SU-DHL-6 (cell line): Measurements from ENCODE around the gene PSAPL1.
"Not testable (repeated sequence)": the region's sequence is repeated elsewhere in the genome, so short reads cannot be mapped to it uniquely, and the experiment has no call there.

Experiments used
- H2AFZ ChIP-seq: fragments of 200-600 bp; sonication (generic); 2 replicates; pipeline ENCODE4 v1.6.1; 2014; ENCODE audit warnings: low read depth, mild to moderate bottlenecking, moderate library complexity, mixed read lengths, antibody characterized with exemption, low read length; ENCODE audit not compliant: severe bottlenecking
- H3F3A ChIP-seq: fragments of 200-600 bp; shearing (Covaris generic); 2 replicates; pipeline ENCODE4 v1.6.0; 2016; ENCODE audit warnings: antibody characterized with exemption, mild to moderate bottlenecking; ENCODE audit not compliant: insufficient read depth
- H3K27ac ChIP-seq: fragments of 200-600 bp; sonication (generic); 2 replicates; pipeline ENCODE4 v1.5.1; 2016; ENCODE audit warnings: low read depth, mild to moderate bottlenecking, low read length, moderate library complexity, mixed read lengths
- H3K27me3 ChIP-seq: fragments of 200-600 bp; sonication (generic), shearing (Covaris generic); 2 replicates; pipeline ENCODE4 v1.6.0; 2014; ENCODE audit warnings: mild to moderate bottlenecking, low read length
- H3K36me3 ChIP-seq: fragments of 200-600 bp; sonication (generic); 2 replicates; pipeline ENCODE4 v1.6.1; 2014; ENCODE audit warnings: mild to moderate bottlenecking, low read length, mixed read lengths
- H3K4me2 ChIP-seq: fragments of 300-600, 200-600 bp; shearing (Covaris generic), sonication (generic); 2 replicates; pipeline ENCODE4 v1.6.0; 2014; ENCODE audit warnings: low read length, low read depth, mild to moderate bottlenecking; ENCODE audit not compliant: poor library complexity, severe bottlenecking
- H3K4me3 ChIP-seq: fragments of 200-600 bp; sonication (generic); 2 replicates; pipeline ENCODE4 v1.5.1; 2014; ENCODE audit warnings: antibody characterized with exemption, low read length, mild to moderate bottlenecking, mixed read lengths; ENCODE audit not compliant: insufficient read depth, poor library complexity, severe bottlenecking
- H3K79me2 ChIP-seq: fragments of 200-600 bp; sonication (generic); 2 replicates; pipeline ENCODE4 v1.6.1; 2014; ENCODE audit warnings: mild to moderate bottlenecking, low read length, moderate library complexity; ENCODE audit not compliant: insufficient read depth
- H3K9ac ChIP-seq: fragments of 200-600 bp; sonication (generic); 2 replicates; pipeline ENCODE4 v1.7.0; 2014; ENCODE audit warnings: mild to moderate bottlenecking, low read length
- H3K9me2 ChIP-seq: fragments of 200-600 bp; sonication (generic); replicated peaks from 2 replicates; pipeline ENCODE4 v1.6.1; 2014; ENCODE audit warnings: low read length; ENCODE audit not compliant: insufficient read depth
- H3K9me3 ChIP-seq: fragments of 200-600 bp; sonication (generic); 2 replicates; pipeline ENCODE4 v1.6.1; 2014; ENCODE audit warnings: low read length, mixed read lengths; ENCODE audit not compliant: insufficient read depth
- H4K20me1 ChIP-seq: fragments of 200-600 bp; sonication (generic); 2 replicates; pipeline ENCODE4 v1.6.1; 2014; ENCODE audit warnings: low read depth, mild to moderate bottlenecking, antibody characterized with exemption, low read length, moderate library complexity, mixed read lengths
- EZH2phosphoT487 ChIP-seq: fragments of 200-600 bp; sonication (generic), shearing (Covaris generic); conservative IDR thresholded peaks from 2 replicates; pipeline ENCODE4 v1.6.1; 2018; ENCODE audit warnings: mild to moderate bottlenecking, antibody characterized with exemption, low read length, moderate library complexity, mixed read lengths
- TF ChIP-seq, protein P1 (sequence below): fragments of 200-600 bp; sonication (generic); IDR thresholded peaks from one replicate; pipeline ENCODE4 v1.5.1; 2017; ENCODE audit warnings: antibody characterized with exemption, mild to moderate bottlenecking, low read length, moderate library complexity; ENCODE audit not compliant: insufficient read depth, poor library complexity, severe bottlenecking

Gene PSAPL1

DNA sequence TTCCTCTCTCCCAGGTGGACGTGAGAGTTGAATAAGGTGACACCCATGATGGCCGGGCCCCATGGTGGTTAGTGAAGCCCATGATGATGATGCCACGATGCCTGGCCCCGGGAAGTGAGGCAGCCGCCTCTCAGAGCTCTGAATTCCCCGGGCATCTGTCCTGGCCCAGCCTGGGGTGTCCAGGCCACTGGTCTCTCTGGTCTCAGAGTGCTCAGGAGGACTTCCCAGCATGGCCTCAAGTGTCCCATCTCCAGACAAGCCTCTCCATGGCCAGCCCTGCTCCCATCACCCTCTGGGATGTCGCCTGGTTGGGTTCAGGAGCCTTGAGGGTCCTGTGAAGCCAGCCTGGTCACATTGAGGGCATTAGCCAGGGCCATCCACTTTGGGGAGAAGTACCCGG is 24.7 kb upstream of the PSAPL1 start:
- H3K9me2 ChIP-seq = no peaks in the 10 kb centered on the region
- H3K9me3 ChIP-seq = no peaks in the 10 kb centered on the region
- H3K9ac ChIP-seq = no peak overlapping the region
- no peaks in the 10 kb centered on the region for H4K20me1 ChIP-seq
- TF ChIP-seq, protein P1, sequence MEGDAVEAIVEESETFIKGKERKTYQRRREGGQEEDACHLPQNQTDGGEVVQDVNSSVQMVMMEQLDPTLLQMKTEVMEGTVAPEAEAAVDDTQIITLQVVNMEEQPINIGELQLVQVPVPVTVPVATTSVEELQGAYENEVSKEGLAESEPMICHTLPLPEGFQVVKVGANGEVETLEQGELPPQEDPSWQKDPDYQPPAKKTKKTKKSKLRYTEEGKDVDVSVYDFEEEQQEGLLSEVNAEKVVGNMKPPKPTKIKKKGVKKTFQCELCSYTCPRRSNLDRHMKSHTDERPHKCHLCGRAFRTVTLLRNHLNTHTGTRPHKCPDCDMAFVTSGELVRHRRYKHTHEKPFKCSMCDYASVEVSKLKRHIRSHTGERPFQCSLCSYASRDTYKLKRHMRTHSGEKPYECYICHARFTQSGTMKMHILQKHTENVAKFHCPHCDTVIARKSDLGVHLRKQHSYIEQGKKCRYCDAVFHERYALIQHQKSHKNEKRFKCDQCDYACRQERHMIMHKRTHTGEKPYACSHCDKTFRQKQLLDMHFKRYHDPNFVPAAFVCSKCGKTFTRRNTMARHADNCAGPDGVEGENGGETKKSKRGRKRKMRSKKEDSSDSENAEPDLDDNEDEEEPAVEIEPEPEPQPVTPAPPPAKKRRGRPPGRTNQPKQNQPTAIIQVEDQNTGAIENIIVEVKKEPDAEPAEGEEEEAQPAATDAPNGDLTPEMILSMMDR = no peak
- TF ChIP-seq EZH2phosphoT487 = no peak
- no peak overlapping the region for H3K4me3 ChIP-seq
- H3K4me2 ChIP-seq = no peak overlapping the region
- H3K27me3 ChIP-seq = no peaks in the 10 kb centered on the region
- H3K79me2 ChIP-seq = no peaks in the 10 kb centered on the region
- no peaks in the 10 kb centered on the region for H3K36me3 ChIP-seq
- H3K27ac ChIP-seq = no peak overlapping the region
- no peaks in the 10 kb centered on the region for H3F3A ChIP-seq
- H2AFZ ChIP-seq = no peak overlapping the region

DNA sequence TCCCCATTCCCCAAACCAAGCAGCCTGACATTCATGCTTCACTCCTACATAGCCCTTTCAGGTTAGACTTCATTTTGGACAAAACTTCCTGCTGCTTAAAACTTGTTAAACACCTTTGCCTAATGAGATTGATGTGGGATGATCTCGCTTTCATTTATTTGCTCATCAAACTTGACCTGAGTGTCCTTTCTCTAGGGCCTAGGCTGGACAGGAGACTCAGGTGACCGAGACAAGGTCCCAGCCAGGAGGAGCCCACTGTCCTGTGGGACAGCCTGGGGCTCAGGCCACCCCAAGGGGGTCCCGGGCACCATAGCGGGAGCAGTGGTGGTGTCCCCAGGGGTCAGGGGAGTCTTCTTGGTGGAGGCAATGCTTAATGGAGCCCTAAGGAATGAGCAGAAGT is 23.7 kb upstream of the PSAPL1 start:
- Histone ChIP-seq H3K27me3 (no peaks in the 10 kb centered on the region), H3K27ac (no peak overlapping the region), H3K9me2 (no peaks in the 10 kb centered on the region), H3K36me3 (no peaks in the 10 kb centered on the region), H3F3A (no peaks in the 10 kb centered on the region), H3K4me3 (no peak overlapping the region), H4K20me1 (no peaks in the 10 kb centered on the region), H3K9me3 (no peaks in the 10 kb centered on the region), H3K79me2 (no peaks in the 10 kb centered on the region), H3K9ac (no peak overlapping the region), H2AFZ (no peak overlapping the region), H3K4me2 (no peak overlapping the region)
- TF ChIP-seq EZH2phosphoT487 = no peak

DNA sequence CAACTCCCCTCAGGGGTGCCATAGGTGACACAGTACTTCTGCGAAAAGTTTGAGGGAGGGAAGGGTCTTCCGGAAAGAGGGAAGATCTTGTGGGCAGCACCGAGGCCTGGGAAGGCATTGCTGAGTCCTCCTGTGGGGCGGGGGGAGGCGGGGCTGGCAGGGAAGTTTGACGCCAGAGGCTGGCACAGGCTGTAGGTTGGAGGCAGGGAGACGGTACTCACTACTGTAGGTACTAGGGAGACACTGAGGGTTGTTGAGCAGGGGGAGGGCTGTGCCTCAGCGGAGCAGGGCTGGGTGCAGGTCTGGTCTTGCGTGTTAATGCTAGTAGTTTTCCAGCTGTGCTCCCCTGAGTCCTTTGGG is 23.3 kb upstream of the PSAPL1 start:
- no peaks in the 10 kb centered on the region for H3K27me3 ChIP-seq
- H3K79me2 ChIP-seq = no peaks in the 10 kb centered on the region
- no peaks in the 10 kb centered on the region for H3K9me3 ChIP-seq
- H3K9me2 ChIP-seq = no peaks in the 10 kb centered on the region
- no peak overlapping the region for H3K9ac ChIP-seq
- no peak overlapping the region for H3K4me2 ChIP-seq
- H3F3A ChIP-seq = no peaks in the 10 kb centered on the region
- H2AFZ ChIP-seq = no peak overlapping the region
- H3K36me3 ChIP-seq = no peaks in the 10 kb centered on the region
- no peaks in the 10 kb centered on the region for H4K20me1 ChIP-seq
- no peak overlapping the region for H3K27ac ChIP-seq
- H3K4me3 ChIP-seq = no peak overlapping the region
- TF ChIP-seq, protein P1 = no peak
- TF ChIP-seq EZH2phosphoT487 = no peak

DNA sequence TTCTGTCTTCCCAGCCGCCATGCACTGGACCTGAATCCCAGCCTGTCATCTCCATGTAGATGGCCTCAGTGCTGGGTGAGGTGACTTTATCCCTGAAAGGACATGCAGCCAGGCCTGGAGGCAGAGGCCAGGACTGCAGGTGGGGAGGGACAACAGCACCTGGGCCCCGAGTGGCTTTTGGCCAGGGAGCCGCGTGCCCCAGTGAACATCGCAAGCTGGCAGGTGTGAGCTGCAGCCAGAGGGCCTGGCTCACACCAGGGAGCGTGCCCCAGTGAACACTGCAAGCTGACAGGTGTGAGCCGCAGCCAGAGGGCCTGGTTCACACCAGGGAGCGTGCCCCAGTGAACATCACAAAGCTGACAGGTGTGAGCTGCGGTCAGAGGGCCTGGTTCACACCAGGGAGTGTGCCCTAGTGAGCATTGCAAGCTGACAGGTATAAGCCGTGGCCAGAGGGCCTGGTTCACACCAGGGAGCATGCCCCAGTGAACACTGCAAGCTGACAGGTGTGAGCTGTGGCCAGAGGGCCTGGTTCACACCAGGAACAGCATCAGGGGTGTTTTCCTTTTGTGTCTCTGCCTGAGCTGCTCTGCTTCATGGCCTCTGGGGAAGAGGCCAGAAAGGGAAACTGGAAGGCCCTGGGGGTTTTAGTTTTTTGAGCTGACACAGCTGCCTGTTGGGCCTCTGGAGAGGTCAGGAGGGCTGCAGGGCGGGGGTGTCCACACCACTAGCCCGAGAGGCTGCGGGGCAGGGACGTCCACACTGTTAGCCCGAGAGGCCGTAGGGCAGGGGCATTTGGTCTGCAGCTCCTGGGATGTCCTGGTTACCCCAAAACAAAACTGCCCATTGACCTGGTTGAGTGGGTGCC is 22.7 kb upstream of the PSAPL1 start:
- no peaks in the 10 kb centered on the region for H3K27me3 ChIP-seq
- H3K4me3 ChIP-seq = no peak overlapping the region
- H4K20me1 ChIP-seq = no peaks in the 10 kb centered on the region
- H3K36me3 ChIP-seq = no peaks in the 10 kb centered on the region
- no peaks in the 10 kb centered on the region for H3K9me3 ChIP-seq
- H3K9ac ChIP-seq = no peak overlapping the region
- H3K27ac ChIP-seq = no peak overlapping the region
- TF ChIP-seq, protein P1 = no peak
- no peak for TF ChIP-seq EZH2phosphoT487
- no peaks in the 10 kb centered on the region for H3F3A ChIP-seq
- no peaks in the 10 kb centered on the region for H3K79me2 ChIP-seq
- H3K9me2 ChIP-seq = no peaks in the 10 kb centered on the region
- no peak overlapping the region for H3K4me2 ChIP-seq
- H2AFZ ChIP-seq = no peak overlapping the region

DNA sequence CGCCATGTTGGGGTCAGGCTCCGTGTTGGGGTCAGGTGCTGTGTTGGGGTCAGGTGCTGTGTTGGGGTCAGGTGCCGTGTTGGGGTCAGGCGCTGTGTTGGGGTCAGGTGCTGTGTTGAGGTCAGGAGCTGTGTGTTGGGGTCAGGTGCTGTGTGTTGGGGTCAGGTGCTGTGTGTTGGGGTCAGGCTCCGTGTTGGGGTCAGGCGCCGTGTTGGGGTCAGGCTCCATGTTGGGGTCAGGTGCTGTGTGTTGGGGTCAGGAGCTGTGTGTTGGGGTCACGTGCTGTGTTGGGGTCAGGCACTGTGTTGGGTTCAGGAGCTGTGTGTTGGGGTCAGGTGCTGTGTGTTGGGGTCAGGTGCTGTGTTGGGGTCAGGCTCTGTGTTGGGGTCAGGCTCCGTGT is 18.1 kb upstream of the PSAPL1 start:
- H3K9ac ChIP-seq, H3K36me3 ChIP-seq, H3K9me3 ChIP-seq, H3K79me2 ChIP-seq, H4K20me1 ChIP-seq, H3K4me3 ChIP-seq, H3K4me2 ChIP-seq, H3K9me2 ChIP-seq, H2AFZ ChIP-seq, H3K27me3 ChIP-seq, H3F3A ChIP-seq, H3K27ac ChIP-seq: not testable (repeated sequence)
